ENCODE data around the gene KL. TPM values are rescaled to one million over a fixed set of nuclear protein-coding genes. Genes with fewer than 3 reads are reported as not detected.

Gene KL
- total and polyA plus RNA-seq, 5 donors from 2014 or later: not detected

DNA sequence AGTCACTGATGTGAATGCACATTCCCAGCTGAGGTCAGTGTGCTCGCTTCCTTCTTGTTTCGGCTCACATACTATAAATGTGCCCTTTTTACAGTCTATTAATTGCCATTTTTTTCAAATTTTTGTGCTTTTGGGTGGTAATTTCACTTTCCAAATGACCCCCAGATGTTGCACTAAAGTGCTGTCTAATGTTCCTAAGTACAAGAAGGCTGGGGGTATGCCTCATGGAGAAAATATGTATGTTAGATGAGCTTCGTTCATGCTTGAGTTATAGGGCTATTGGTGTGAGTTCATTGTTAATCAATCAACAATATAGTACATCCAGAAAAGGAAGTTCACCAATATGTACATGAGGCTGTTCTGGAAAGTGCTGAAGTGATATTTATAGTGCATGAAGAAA is 84.7 kb downstream of the KL start:
- no peak overlapping the region for H3K4me3 Mint-ChIP-seq
- Histone ChIP-seq H3K27ac (ENCODE audit: insufficient read depth, low read length, poor library complexity, severe bottlenecking) (no peak overlapping the region), H3K36me3 (ENCODE audit: control insufficient read depth, insufficient read depth, low read length) (no peaks in the 10 kb centered on the region), H3K4me3 (ENCODE audit: low read depth, low read length) (no peak overlapping the region), H3K9me3 (ENCODE audit: control insufficient read depth in 2 of 2, low read length in 2 of 2) (no peaks in the 10 kb centered on the region), H3K4me1 (ENCODE audit: control insufficient read depth, insufficient read depth, low read length, poor library complexity, severe bottlenecking) (no peaks in the 10 kb centered on the region), H3K27me3 (ENCODE audit: control insufficient read depth, insufficient read depth, low read length) (no peaks in the 10 kb centered on the region)
- DNase-seq (no peak), ATAC-seq (ENCODE audit: low read depth in 2 of 2) (no peak)
- peaks cover 0 to 4% (median 0%) of the 10 kb centered on the region in 7 donors for H3K9me3 Mint-ChIP-seq
- H3K27me3 Mint-ChIP-seq: peaks cover 18% of the 10 kb centered on the region
- H3K27ac Mint-ChIP-seq: no peak overlapping the region
- H3K4me1 Mint-ChIP-seq: no peaks in the 10 kb centered on the region
- H3K36me3 Mint-ChIP-seq: no peaks in the 10 kb centered on the region

DNA sequence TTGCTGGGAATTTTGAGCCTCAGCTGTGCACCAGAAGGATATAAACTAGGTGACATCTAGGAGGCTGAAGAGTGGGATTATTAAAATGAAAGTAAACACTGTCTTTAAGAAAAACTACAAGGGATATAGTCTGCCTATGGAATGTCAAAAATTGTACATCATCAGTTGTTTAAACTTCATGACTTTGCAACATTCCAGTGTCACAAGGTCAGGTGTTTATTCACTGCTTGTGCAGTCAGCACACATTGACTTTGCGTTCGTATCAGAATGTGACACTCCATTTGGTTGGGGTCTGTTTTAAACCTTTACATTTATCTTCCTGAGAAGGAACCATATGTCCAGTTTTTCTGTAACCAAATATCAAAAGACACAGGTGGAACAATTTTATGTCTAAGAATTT is 85.6 kb downstream of the KL start:
- no peaks in the 10 kb centered on the region for H3K4me1 Mint-ChIP-seq
- Histone ChIP-seq H3K9me3 (ENCODE audit: control insufficient read depth in 2 of 2, low read length in 2 of 2) (no peaks in the 10 kb centered on the region), H3K4me3 (ENCODE audit: low read depth, low read length) (no peak overlapping the region), H3K4me1 (ENCODE audit: control insufficient read depth, insufficient read depth, low read length, poor library complexity, severe bottlenecking) (no peaks in the 10 kb centered on the region), H3K27ac (ENCODE audit: insufficient read depth, low read length, poor library complexity, severe bottlenecking) (no peak overlapping the region), H3K36me3 (ENCODE audit: control insufficient read depth, insufficient read depth, low read length) (no peaks in the 10 kb centered on the region), H3K27me3 (ENCODE audit: control insufficient read depth, insufficient read depth, low read length) (peaks cover 1% of the 10 kb centered on the region)
- H3K9me3 Mint-ChIP-seq: peaks cover 0 to 4% (median 0%) of the 10 kb centered on the region in 7 donors
- H3K4me3 Mint-ChIP-seq: no peak overlapping the region
- no peak for ATAC-seq (ENCODE audit: low read depth in 2 of 2)
- no peaks in the 10 kb centered on the region for H3K36me3 Mint-ChIP-seq
- H3K27me3 Mint-ChIP-seq: peaks cover 14% of the 10 kb centered on the region
- no peak for DNase-seq
- H3K27ac Mint-ChIP-seq: no peak overlapping the region

DNA sequence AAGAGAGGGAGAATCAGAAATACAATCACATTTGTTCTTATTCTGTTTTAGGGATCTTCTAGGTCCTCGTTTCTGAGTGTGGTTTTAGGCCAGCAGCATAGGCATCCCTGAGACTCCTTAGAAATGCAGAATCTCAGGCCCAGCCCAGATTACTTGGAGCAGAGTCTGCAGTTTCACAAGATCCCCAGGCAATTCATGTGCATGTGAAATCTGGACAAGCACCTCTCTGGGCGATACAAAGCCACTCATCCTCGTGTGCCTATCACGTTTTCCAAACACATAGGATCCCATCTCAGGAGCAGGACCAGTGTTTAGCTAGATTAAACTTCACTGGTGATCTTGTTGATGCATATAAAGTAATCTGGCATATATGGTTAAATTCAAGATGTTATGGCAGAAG is 87.2 kb downstream of the KL start:
- Mint-ChIP-seq H3K4me1 (no peaks in the 10 kb centered on the region), H3K4me3 (no peak overlapping the region), H3K27me3 (peaks cover 13% of the 10 kb centered on the region), H3K36me3 (no peaks in the 10 kb centered on the region), H3K9me3 (peaks cover 0 to 4% (median 0%) of the 10 kb centered on the region in 7 donors), H3K27ac (no peak overlapping the region)
- no peaks in the 10 kb centered on the region for H3K4me1 ChIP-seq (ENCODE audit: control insufficient read depth, insufficient read depth, low read length, poor library complexity, severe bottlenecking)
- ATAC-seq (ENCODE audit: low read depth in 2 of 2) (no peak), DNase-seq (no peak)
- H3K36me3 ChIP-seq (ENCODE audit: control insufficient read depth, insufficient read depth, low read length): no peaks in the 10 kb centered on the region
- H3K27ac ChIP-seq (ENCODE audit: insufficient read depth, low read length, poor library complexity, severe bottlenecking): no peak overlapping the region
- H3K4me3 ChIP-seq (ENCODE audit: low read depth, low read length): no peak overlapping the region
- no peaks in the 10 kb centered on the region for H3K9me3 ChIP-seq (ENCODE audit: control insufficient read depth in 2 of 2, low read length in 2 of 2)
- peaks cover 1% of the 10 kb centered on the region for H3K27me3 ChIP-seq (ENCODE audit: control insufficient read depth, insufficient read depth, low read length)

DNA sequence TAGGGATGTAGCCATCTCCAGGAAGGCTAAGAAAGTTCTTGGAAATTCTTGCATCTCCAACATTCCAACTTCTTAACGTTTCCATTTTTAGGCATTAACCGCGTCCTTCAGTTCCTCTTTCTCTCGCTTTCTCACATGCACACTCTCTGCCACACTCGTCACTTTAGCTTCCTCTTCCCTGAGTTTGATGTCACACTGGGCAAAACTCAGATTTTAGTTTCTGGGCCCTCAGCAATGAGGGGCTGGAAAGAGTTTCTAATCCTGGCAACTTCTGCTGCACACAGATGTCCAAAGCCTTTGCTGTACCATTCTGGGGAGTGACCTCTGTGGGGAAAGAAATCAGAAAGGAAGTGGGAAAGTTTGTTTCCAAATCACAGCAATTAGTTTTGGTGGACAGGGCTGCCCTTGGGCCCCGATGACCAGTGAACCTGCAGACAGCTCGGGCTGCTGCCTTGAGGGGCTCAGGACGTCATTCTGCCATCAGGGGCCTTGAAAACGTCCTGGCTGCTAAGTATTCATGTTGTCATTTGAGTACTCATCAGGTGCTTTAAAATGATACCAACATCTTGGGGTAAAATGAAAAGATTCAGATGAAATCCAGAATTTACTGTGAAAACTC is 89.3 kb downstream of the KL start:
- ATAC-seq (ENCODE audit: low read depth in 2 of 2) (no peak), DNase-seq (no peak)
- no peaks in the 10 kb centered on the region for H3K9me3 ChIP-seq (ENCODE audit: control insufficient read depth in 2 of 2, low read length in 2 of 2)
- Mint-ChIP-seq H3K27me3 (peaks cover 9% of the 10 kb centered on the region), H3K9me3 (peaks cover 0 to 2% (median 0%) of the 10 kb centered on the region in 7 donors), H3K27ac (no peak overlapping the region), H3K36me3 (no peaks in the 10 kb centered on the region), H3K4me1 (no peaks in the 10 kb centered on the region), H3K4me3 (no peak overlapping the region)
- H3K27me3 ChIP-seq (ENCODE audit: control insufficient read depth, insufficient read depth, low read length): peaks cover 1% of the 10 kb centered on the region
- H3K4me3 ChIP-seq (ENCODE audit: low read depth, low read length): no peak overlapping the region
- H3K4me1 ChIP-seq (ENCODE audit: control insufficient read depth, insufficient read depth, low read length, poor library complexity, severe bottlenecking): no peaks in the 10 kb centered on the region
- H3K36me3 ChIP-seq (ENCODE audit: control insufficient read depth, insufficient read depth, low read length): no peaks in the 10 kb centered on the region
- no peak overlapping the region for H3K27ac ChIP-seq (ENCODE audit: insufficient read depth, low read length, poor library complexity, severe bottlenecking)

DNA sequence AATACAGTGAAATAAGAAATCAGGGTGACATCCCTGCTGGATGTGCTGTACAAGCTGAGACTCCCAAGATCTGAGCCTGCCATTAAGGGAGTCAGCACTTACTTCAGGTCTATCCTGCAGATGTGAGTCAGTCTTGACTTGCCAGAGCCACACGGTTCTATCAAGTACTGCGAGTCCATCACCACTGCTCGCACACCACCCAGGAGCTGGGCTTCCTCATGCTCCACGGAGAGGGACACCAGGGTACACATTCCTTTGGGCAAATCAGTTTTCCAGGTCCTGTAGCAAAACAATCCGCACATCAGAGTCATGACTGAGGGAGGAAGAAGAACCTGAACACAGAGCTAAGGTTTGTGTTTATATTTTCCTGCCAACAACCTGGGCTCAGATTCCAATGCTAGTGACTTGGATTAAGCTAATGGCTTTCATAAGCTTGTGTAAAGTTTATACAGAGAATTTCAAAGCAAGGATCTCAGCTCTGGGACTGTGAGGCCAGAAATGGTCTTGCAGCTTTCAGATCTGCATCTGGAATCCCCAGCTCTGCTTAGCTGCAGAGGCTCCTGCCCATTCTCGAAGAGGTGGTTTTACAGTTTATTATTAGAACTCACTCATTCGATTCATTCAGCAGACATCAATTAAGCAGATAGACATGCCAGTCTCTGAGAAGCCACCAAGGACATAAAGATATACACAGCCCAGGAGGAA is 90.6 kb downstream of the KL start:
- no peaks in the 10 kb centered on the region for H3K4me1 ChIP-seq (ENCODE audit: control insufficient read depth, insufficient read depth, low read length, poor library complexity, severe bottlenecking)
- no peaks in the 10 kb centered on the region for H3K36me3 ChIP-seq (ENCODE audit: control insufficient read depth, insufficient read depth, low read length)
- Mint-ChIP-seq H3K4me3 (no peak overlapping the region), H3K36me3 (no peaks in the 10 kb centered on the region), H3K9me3 (peaks cover 0 to 2% (median 0%) of the 10 kb centered on the region in 7 donors), H3K27ac (no peak overlapping the region), H3K4me1 (peaks cover 0 to 2% (median 0%) of the 10 kb centered on the region in 4 donors), H3K27me3 (peaks cover 5% of the 10 kb centered on the region)
- no peaks in the 10 kb centered on the region for H3K9me3 ChIP-seq (ENCODE audit: control insufficient read depth in 2 of 2, low read length in 2 of 2)
- H3K27ac ChIP-seq (ENCODE audit: insufficient read depth, low read length, poor library complexity, severe bottlenecking): no peak overlapping the region
- DNase-seq (no peak), ATAC-seq (ENCODE audit: low read depth in 2 of 2) (no peak)
- H3K4me3 ChIP-seq (ENCODE audit: low read depth, low read length): no peak overlapping the region
- H3K27me3 ChIP-seq (ENCODE audit: control insufficient read depth, insufficient read depth, low read length): peaks cover 1% of the 10 kb centered on the region

DNA sequence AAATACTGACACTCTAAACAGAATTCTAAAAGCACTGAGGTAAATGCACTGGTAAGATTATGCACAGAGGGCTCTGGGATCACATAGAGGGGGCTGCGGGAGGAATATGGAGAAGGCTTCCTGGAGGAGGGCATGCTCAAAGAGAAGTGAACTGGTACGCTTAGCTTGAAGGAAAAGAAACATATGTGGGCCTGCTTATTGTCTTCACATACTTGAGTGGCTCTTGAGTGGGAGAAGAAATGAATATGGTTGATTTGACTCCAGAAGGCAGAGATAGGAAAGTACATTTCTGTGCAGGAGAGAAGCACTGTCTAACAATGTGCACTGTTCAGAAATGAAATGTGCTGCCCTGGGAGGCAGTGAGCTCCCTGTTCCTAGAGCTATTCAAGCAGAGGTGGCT is 91.1 kb downstream of the KL start:
- Mint-ChIP-seq H3K27ac (no peak overlapping the region), H3K4me1 (peaks cover 0 to 2% (median 0%) of the 10 kb centered on the region in 4 donors), H3K36me3 (no peaks in the 10 kb centered on the region), H3K27me3 (peaks cover 5% of the 10 kb centered on the region), H3K9me3 (peaks cover 0 to 2% (median 0%) of the 10 kb centered on the region in 7 donors), H3K4me3 (no peak overlapping the region)
- Histone ChIP-seq H3K36me3 (ENCODE audit: control insufficient read depth, insufficient read depth, low read length) (no peaks in the 10 kb centered on the region), H3K4me1 (ENCODE audit: control insufficient read depth, insufficient read depth, low read length, poor library complexity, severe bottlenecking) (no peaks in the 10 kb centered on the region), H3K9me3 (ENCODE audit: control insufficient read depth in 2 of 2, low read length in 2 of 2) (no peaks in the 10 kb centered on the region), H3K4me3 (ENCODE audit: low read depth, low read length) (no peak overlapping the region), H3K27me3 (ENCODE audit: control insufficient read depth, insufficient read depth, low read length) (peaks cover 1% of the 10 kb centered on the region), H3K27ac (ENCODE audit: insufficient read depth, low read length, poor library complexity, severe bottlenecking) (no peak overlapping the region)
- ATAC-seq (ENCODE audit: low read depth in 2 of 2) (no peak), DNase-seq (no peak)

DNA sequence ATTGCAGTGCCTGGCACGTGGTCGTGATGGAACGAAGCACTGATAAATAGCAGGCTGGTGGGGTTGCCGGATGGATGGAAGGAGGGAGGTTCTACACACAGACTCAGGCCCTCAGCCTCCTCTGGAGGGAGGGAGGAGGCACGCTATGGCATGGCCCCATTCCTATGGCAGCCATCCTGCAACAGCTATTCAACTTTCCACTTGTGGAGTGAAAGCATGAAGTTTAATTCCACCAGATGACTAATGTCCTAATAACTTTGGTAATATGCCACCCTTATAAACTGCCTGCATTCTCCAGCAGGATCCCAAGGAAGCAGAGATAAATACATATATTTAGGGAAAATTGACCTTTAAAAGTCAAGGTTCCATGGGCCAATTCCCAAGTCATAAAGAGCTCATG is 92.4 kb downstream of the KL start:
- DNase-seq: no peak
- Mint-ChIP-seq H3K4me1 (peaks cover 0 to 2% (median 0%) of the 10 kb centered on the region in 4 donors), H3K27ac (no peak overlapping the region), H3K36me3 (no peaks in the 10 kb centered on the region), H3K4me3 (no peak overlapping the region), H3K27me3 (peaks cover 5% of the 10 kb centered on the region), H3K9me3 (peaks cover 0 to 2% (median 0%) of the 10 kb centered on the region in 7 donors)
- Histone ChIP-seq H3K36me3 (ENCODE audit: control insufficient read depth, insufficient read depth, low read length) (no peaks in the 10 kb centered on the region), H3K4me1 (ENCODE audit: control insufficient read depth, insufficient read depth, low read length, poor library complexity, severe bottlenecking) (no peaks in the 10 kb centered on the region), H3K27me3 (ENCODE audit: control insufficient read depth, insufficient read depth, low read length) (peaks cover 1% of the 10 kb centered on the region), H3K27ac (ENCODE audit: insufficient read depth, low read length, poor library complexity, severe bottlenecking) (no peak overlapping the region), H3K4me3 (ENCODE audit: low read depth, low read length) (no peak overlapping the region), H3K9me3 (ENCODE audit: control insufficient read depth in 2 of 2, low read length in 2 of 2) (no peaks in the 10 kb centered on the region)
- ATAC-seq (ENCODE audit: low read depth in 2 of 2): no peak

DNA sequence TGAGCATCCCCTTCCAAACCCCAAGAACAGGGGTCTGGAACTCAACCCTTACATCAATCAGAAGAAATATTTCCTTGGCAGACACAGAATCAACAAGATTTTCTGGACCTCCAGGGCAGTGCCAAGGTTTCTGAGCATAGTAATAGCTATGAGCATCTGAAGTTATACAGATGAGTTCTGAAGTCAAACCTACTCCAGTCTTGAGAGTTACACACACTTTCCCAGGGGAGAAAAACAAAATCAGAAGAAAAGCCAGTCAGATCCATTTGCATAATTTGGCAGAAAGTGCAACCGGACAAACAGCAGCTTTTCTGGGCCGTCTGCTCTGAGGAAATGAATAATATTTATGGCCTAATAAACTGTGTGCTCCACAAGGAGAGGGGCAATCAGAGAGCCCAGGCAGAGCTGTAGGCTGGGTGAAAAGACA is 93.1 kb downstream of the KL start:
- H3K27me3 Mint-ChIP-seq: peaks cover under 1% of the 10 kb centered on the region
- H3K36me3 ChIP-seq (ENCODE audit: control insufficient read depth, insufficient read depth, low read length): no peaks in the 10 kb centered on the region
- peaks cover 1% of the 10 kb centered on the region for H3K27me3 ChIP-seq (ENCODE audit: control insufficient read depth, insufficient read depth, low read length)
- H3K4me3 ChIP-seq (ENCODE audit: low read depth, low read length): no peak overlapping the region
- ATAC-seq (ENCODE audit: low read depth in 2 of 2) (no peak), DNase-seq (no peak)
- no peak overlapping the region for H3K27ac ChIP-seq (ENCODE audit: insufficient read depth, low read length, poor library complexity, severe bottlenecking)
- H3K36me3 Mint-ChIP-seq: no peaks in the 10 kb centered on the region
- H3K4me3 Mint-ChIP-seq: no peak overlapping the region
- H3K9me3 ChIP-seq (ENCODE audit: control insufficient read depth in 2 of 2, low read length in 2 of 2): no peaks in the 10 kb centered on the region
- H3K4me1 Mint-ChIP-seq: peaks cover 0 to 2% (median 0%) of the 10 kb centered on the region in 4 donors
- no peaks in the 10 kb centered on the region for H3K4me1 ChIP-seq (ENCODE audit: control insufficient read depth, insufficient read depth, low read length, poor library complexity, severe bottlenecking)
- H3K27ac Mint-ChIP-seq: no peak overlapping the region
- peaks cover 0 to 2% (median 0%) of the 10 kb centered on the region in 7 donors for H3K9me3 Mint-ChIP-seq
